Measurements from ENCODE around the gene ACOT7.

- no peak for TF ChIP-seq POLR2AphosphoS5 (IDR thresholded peaks at IDR 0.05)
- TF ChIP-seq CTCF (IDR thresholded peaks at IDR 0.05), result no peak
Measured at GRCh38 chr1:6435129-6435528, 41.6 kb upstream of the ACOT7 start.

Data from prostate gland (tissue), 2 donors.